Endodermal cell (in vitro differentiated cells): ENCODE measurements around the gene ARHGAP32. TPM values are rescaled to one million over a fixed set of nuclear protein-coding genes. Genes with fewer than 3 reads are reported as not detected.
A peak's percentile ranks its signal among the peaks of the same experiment; 100 is the strongest.

Source experiments
- DNase-seq: peaks from one replicate; pipeline ENCODE4 v3.0.0-alpha.2; 2017
- H3K27ac ChIP-seq: 2 replicates; pipeline ENCODE4 v1.5.1; 2013; ENCODE audit warnings: mild to moderate bottlenecking, low read depth, low read length, moderate library complexity
- H3K27me3 ChIP-seq: 2 replicates; pipeline ENCODE4 v1.6.1; 2013; ENCODE audit warnings: mild to moderate bottlenecking, low read length, moderate library complexity; ENCODE audit not compliant: insufficient read depth, control insufficient read depth, poor library complexity, severe bottlenecking
- H3K36me3 ChIP-seq: 2 replicates; pipeline ENCODE4 v1.7.0; 2013; ENCODE audit warnings: mild to moderate bottlenecking, low read length, moderate library complexity; ENCODE audit not compliant: control insufficient read depth, insufficient read depth
- H3K4me1 ChIP-seq: one replicate; pipeline ENCODE4 v1.7.0; 2013; ENCODE audit warnings: low read length; ENCODE audit not compliant: control insufficient read depth, insufficient read depth
- H3K4me3 ChIP-seq: 2 replicates; pipeline ENCODE4 v1.5.1; 2013; ENCODE audit warnings: mild to moderate bottlenecking, low read length, moderate library complexity
- H3K9ac ChIP-seq: 2 replicates; pipeline ENCODE4 v1.6.1; 2013; ENCODE audit warnings: mild to moderate bottlenecking, low read length, moderate library complexity; ENCODE audit not compliant: poor library complexity, severe bottlenecking; ENCODE audit errors: extremely low read depth
- H3K9me3 ChIP-seq: 2 replicates; pipeline ENCODE4 v1.6.1; 2013; ENCODE audit warnings: mild to moderate bottlenecking, low read length, moderate library complexity; ENCODE audit not compliant: control insufficient read depth
- H3K27ac Mint-ChIP-seq: 2 replicates; pipeline ENCODE4 v1.8.0; 2020; ENCODE audit warnings: mixed read lengths
- H3K27me3 Mint-ChIP-seq: 2 replicates; pipeline ENCODE4 v1.8.0; 2021; ENCODE audit warnings: mild to moderate bottlenecking, mixed read lengths; ENCODE audit not compliant: insufficient read depth
- H3K36me3 Mint-ChIP-seq: 2 replicates; pipeline ENCODE4 v1.8.0; 2020; ENCODE audit warnings: low read depth, mixed read lengths
- H3K4me1 Mint-ChIP-seq: 2 replicates; pipeline ENCODE4 v1.8.0; 2020; ENCODE audit warnings: mixed read lengths
- H3K4me3 Mint-ChIP-seq: 2 replicates; pipeline ENCODE4 v1.8.0; 2020; ENCODE audit warnings: mild to moderate bottlenecking, moderate library complexity, mixed read lengths
- H3K9me3 Mint-ChIP-seq: 2 replicates; pipeline ENCODE4 v1.8.0; 2020; ENCODE audit warnings: mild to moderate bottlenecking, mixed read lengths
- WGBS, 2 experiments: methylation state at CpG; one replicate each; pipeline versions ENCODE4 v1.1.5 to v1.1.7; 2013; ENCODE audit warnings: missing lambda C conversion rate in 2 of 2, mixed read lengths in 1 of 2; ENCODE audit not compliant: insufficient coverage in 1 of 2, insufficient read length in 1 of 2; 5-methylcytosine and 5-hydroxymethylcytosine counted together
- total RNA-seq, 2 donors: library from RNA; stranded (reverse); fragmentation: NEBNext Ultra II Directional in 1 of 2; extraction: Animal tissue kit (Norgen Biotek cat#: 25700) in 1 of 2; gene quantifications; 2 replicates in 1 of 2; 3 replicates in 1 of 2; pipeline ENCODE4 v1.2.1, GENCODE V29; 2021
- TF ChIP-seq, protein P1 (sequence below): fragments of 200-600 bp; sonication (generic); conservative IDR thresholded peaks from 2 replicates; pipeline ENCODE4 v1.5.0; 2021; ENCODE audit warnings: antibody characterized with exemption, mild to moderate bottlenecking

The ARHGAP32 gene
- total RNA-seq, 2 donors from 2014 or later, result 36.4 to 65.8 TPM

DNA sequence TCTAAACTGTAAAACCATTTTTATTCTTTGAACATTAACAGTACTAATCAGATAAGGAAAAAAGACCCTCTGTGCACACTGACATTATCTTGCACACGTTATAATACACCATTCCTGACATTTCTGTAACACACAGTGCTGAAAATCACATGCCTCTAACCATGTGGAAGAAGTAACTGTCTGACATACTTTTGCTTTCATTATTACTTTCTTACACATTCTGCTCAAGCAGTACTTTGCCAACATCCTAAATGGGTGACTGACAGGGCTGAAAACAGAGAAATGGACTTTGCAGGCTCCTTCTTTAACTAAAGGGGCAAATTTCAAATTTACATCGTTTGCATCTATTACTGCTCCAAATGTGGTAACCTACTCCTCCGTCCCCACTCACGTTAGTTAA is 226.6 kb downstream of the ARHGAP32 start:
- H3K4me1 ChIP-seq, result no peaks in the 10 kb centered on the region
- peaks cover 21% of the 10 kb centered on the region for H3K36me3 Mint-ChIP-seq
- H3K4me3 ChIP-seq, result no peak overlapping the region
- TF ChIP-seq, protein P1, sequence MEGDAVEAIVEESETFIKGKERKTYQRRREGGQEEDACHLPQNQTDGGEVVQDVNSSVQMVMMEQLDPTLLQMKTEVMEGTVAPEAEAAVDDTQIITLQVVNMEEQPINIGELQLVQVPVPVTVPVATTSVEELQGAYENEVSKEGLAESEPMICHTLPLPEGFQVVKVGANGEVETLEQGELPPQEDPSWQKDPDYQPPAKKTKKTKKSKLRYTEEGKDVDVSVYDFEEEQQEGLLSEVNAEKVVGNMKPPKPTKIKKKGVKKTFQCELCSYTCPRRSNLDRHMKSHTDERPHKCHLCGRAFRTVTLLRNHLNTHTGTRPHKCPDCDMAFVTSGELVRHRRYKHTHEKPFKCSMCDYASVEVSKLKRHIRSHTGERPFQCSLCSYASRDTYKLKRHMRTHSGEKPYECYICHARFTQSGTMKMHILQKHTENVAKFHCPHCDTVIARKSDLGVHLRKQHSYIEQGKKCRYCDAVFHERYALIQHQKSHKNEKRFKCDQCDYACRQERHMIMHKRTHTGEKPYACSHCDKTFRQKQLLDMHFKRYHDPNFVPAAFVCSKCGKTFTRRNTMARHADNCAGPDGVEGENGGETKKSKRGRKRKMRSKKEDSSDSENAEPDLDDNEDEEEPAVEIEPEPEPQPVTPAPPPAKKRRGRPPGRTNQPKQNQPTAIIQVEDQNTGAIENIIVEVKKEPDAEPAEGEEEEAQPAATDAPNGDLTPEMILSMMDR, result no peak
- H3K27ac ChIP-seq, result no peak overlapping the region
- no peaks in the 10 kb centered on the region for H3K27me3 ChIP-seq
- no peaks in the 10 kb centered on the region for H3K9me3 ChIP-seq
- peaks cover 18% of the 10 kb centered on the region for H3K36me3 ChIP-seq
- no peak overlapping the region for H3K9ac ChIP-seq
- DNase-seq, result no peak
- no peak overlapping the region for H3K27ac Mint-ChIP-seq
- H3K4me3 Mint-ChIP-seq, result no peak overlapping the region
- WGBS, 2 experiments, result 58 to 67% methylated on average over 3 to 4 of the region's 4 CpGs
- peaks cover 13% of the 10 kb centered on the region for H3K4me1 Mint-ChIP-seq
- H3K9me3 Mint-ChIP-seq, result no peaks in the 10 kb centered on the region
- H3K27me3 Mint-ChIP-seq, result no peaks in the 10 kb centered on the region

DNA sequence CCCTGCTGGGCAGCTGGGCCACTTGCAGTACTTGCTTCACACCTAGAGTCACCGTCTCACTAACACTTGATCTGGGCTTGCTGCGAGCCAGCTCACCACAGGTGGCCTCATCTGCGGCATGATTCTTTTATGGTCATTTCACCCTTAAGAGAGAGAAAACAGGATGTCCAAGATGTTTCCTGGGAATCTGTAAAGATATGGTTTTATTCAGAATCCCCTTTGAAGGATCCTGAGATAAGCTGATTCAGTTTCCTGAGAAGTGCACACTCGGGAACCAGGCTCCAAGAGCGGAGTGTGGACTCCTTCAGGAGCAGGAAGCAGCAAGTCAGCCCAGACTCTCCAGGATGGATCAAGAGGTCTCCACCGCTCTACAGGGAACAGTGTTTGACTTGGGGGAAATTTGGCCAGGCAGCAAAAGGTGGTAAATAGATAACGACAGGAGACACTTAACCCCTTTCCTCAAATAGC is 227.6 kb downstream of the ARHGAP32 start:
- Mint-ChIP-seq H3K4me3 (no peak overlapping the region), H3K36me3 (peaks cover 11% of the 10 kb centered on the region), H3K27me3 (no peaks in the 10 kb centered on the region), H3K27ac (peak overlapping the region; percentile 1), H3K9me3 (no peaks in the 10 kb centered on the region), H3K4me1 (peaks cover 13% of the 10 kb centered on the region)
- H3K4me1 ChIP-seq, result no peaks in the 10 kb centered on the region
- no peak overlapping the region for H3K4me3 ChIP-seq
- H3K27ac ChIP-seq, result no peak overlapping the region
- no peaks in the 10 kb centered on the region for H3K27me3 ChIP-seq
- peaks cover 9% of the 10 kb centered on the region for H3K36me3 ChIP-seq
- 76 to 82% methylated on average over 6 to 7 of the region's 7 CpGs for whole genome bisulfite sequencing, 2 experiments
- H3K9ac ChIP-seq, result no peak overlapping the region
- TF ChIP-seq, protein P1, result no peak
- H3K9me3 ChIP-seq, result no peaks in the 10 kb centered on the region
- peak; percentile 69 for DNase-seq

DNA sequence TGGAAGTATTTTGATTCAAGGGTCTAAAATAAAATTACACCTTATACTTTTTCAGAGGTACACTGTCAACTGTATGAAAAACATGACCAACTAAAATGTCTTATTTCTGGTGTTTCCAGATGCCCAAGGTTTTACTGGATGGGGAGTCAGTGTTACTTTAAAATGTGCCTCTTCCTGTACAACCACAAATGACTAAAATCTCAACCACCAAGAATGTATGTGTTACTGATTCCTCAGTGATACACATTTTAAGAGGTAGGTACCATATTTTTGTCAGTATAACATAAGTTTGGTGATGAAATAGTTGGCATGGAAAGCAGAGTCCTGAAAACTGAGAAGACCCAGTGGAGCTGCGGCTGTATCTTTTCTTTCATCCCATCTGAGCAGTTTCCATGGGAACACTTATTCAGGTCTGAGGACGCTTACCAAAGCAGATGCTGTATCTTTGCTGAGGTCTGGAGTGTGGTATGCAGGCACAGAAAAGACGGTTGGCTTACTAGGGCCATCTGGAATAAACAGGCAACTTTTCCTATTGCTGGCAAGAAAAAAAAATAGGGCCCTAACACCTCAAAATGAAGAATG is 228.3 kb downstream of the ARHGAP32 start:
- DNase-seq, result no peak
- H3K4me1 Mint-ChIP-seq, result peaks cover 13% of the 10 kb centered on the region
- 88 to 90% methylated on average over 3 of the region's 3 CpGs for WGBS, 2 experiments

More for the DNA sequence above, 228.3 kb downstream of the ARHGAP32 start:
- Histone ChIP-seq H3K9ac (no peak overlapping the region), H3K4me1 (no peaks in the 10 kb centered on the region), H3K36me3 (peaks cover 5% of the 10 kb centered on the region), H3K9me3 (no peaks in the 10 kb centered on the region), H3K4me3 (no peak overlapping the region), H3K27me3 (no peaks in the 10 kb centered on the region), H3K27ac (no peak overlapping the region)
- Mint-ChIP-seq H3K4me3 (no peak overlapping the region), H3K36me3 (peaks cover 5% of the 10 kb centered on the region), H3K27me3 (no peaks in the 10 kb centered on the region), H3K9me3 (no peaks in the 10 kb centered on the region), H3K27ac (no peak overlapping the region)
- TF ChIP-seq, protein P1, result no peak
